Measurements from ENCODE around the gene A2ML1. TPM values are rescaled to one million over a fixed set of nuclear protein-coding genes. Genes with fewer than 3 reads are reported as not detected.

A2ML1 gene
- total RNA-seq, 4 donors from 2014 or later: not detected

DNA sequence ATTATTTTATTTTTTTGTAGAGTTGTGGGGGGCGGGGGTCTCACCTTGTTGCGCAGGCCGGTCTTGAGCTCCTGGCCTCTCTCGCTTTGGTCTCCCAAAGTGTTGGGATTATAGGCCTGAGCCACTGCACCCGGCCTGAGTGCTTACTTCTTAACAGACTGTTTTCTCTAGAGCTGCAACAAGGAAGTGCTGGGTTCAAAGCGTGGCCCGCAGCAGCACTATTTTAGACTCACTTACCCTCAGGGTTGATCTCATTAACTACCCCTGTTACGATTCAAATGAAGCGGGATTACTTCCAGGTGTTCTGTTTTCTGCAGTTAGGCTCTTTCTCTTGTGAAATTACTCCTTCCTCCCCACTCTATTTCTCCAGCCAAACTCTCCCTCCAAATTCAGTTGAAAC, 8.7 kb downstream of the A2ML1 start:
- WGBS, 2 donors (ENCODE audit: low coverage in 1 of 2): 91 to 100% methylated on average over 1 to 9 of the region's 9 CpGs
- no peak overlapping the region for H3K27ac ChIP-seq
- H3K36me3 ChIP-seq: no peaks in the 10 kb centered on the region
- no peak overlapping the region for H3K4me3 ChIP-seq
- H3K4me1 ChIP-seq: no peaks in the 10 kb centered on the region
- TF ChIP-seq, protein P1, sequence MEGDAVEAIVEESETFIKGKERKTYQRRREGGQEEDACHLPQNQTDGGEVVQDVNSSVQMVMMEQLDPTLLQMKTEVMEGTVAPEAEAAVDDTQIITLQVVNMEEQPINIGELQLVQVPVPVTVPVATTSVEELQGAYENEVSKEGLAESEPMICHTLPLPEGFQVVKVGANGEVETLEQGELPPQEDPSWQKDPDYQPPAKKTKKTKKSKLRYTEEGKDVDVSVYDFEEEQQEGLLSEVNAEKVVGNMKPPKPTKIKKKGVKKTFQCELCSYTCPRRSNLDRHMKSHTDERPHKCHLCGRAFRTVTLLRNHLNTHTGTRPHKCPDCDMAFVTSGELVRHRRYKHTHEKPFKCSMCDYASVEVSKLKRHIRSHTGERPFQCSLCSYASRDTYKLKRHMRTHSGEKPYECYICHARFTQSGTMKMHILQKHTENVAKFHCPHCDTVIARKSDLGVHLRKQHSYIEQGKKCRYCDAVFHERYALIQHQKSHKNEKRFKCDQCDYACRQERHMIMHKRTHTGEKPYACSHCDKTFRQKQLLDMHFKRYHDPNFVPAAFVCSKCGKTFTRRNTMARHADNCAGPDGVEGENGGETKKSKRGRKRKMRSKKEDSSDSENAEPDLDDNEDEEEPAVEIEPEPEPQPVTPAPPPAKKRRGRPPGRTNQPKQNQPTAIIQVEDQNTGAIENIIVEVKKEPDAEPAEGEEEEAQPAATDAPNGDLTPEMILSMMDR (IDR thresholded peaks at IDR 0.05): no peak
- no peak for TF ChIP-seq POLR2AphosphoS5 (IDR thresholded peaks at IDR 0.05)
- TF ChIP-seq POLR2A (IDR thresholded peaks at IDR 0.05): no peak
- no peak for TF ChIP-seq EP300 (IDR thresholded peaks at IDR 0.05; ENCODE audit: low read depth)
- in situ Hi-C loops (cut with MboI; ENCODE audit: low pct_ligation_motif_present in 1 of 4, low pct_unique_long_range_greater_than_20kb in 1 of 4, low sequenced_read_pairs in 3 of 4): no loop called here
- intact Hi-C loops (cut with DNase I; ENCODE audit: low total_unique reads): no loop called here
- no peaks in the 10 kb centered on the region for H3K9me3 ChIP-seq
- no peaks in the 10 kb centered on the region for H3K27me3 ChIP-seq
- no peak for DNase-seq

GRCh38 chr12:8832500-8832899, 10.1 kb downstream of the A2ML1 start:
- DNase-seq: no peak
- H3K27ac ChIP-seq: no peak overlapping the region
- in situ Hi-C loops (cut with MboI; ENCODE audit: low pct_ligation_motif_present in 1 of 4, low pct_unique_long_range_greater_than_20kb in 1 of 4, low sequenced_read_pairs in 3 of 4): no loop called here
- intact Hi-C loops (cut with DNase I; ENCODE audit: low total_unique reads): no loop called here
- no peaks in the 10 kb centered on the region for H3K4me1 ChIP-seq
- 77 to 79% methylated on average over 6 of the region's 6 CpGs for WGBS, 2 donors (ENCODE audit: low coverage in 1 of 2)
- H3K4me3 ChIP-seq: no peak overlapping the region
- H3K9me3 ChIP-seq: no peaks in the 10 kb centered on the region
- H3K27me3 ChIP-seq: no peaks in the 10 kb centered on the region
- TF ChIP-seq POLR2AphosphoS5 (IDR thresholded peaks at IDR 0.05) (no peak), EP300 (IDR thresholded peaks at IDR 0.05; ENCODE audit: low read depth) (no peak), POLR2A (IDR thresholded peaks at IDR 0.05) (no peak)
- TF ChIP-seq, protein P1 (IDR thresholded peaks at IDR 0.05): no peak
- H3K36me3 ChIP-seq: no peaks in the 10 kb centered on the region

- Histone ChIP-seq H3K27me3 (no peaks in the 10 kb centered on the region), H3K27ac (no peak overlapping the region), H3K36me3 (no peaks in the 10 kb centered on the region), H3K4me3 (no peak overlapping the region), H3K9me3 (no peaks in the 10 kb centered on the region), H3K4me1 (no peaks in the 10 kb centered on the region)
- 61 to 63% methylated on average over 1 of the region's 1 CpG for WGBS, 2 donors (ENCODE audit: low coverage in 1 of 2)
- in situ Hi-C loops (cut with MboI; ENCODE audit: low pct_ligation_motif_present in 1 of 4, low pct_unique_long_range_greater_than_20kb in 1 of 4, low sequenced_read_pairs in 3 of 4): no loop called here
- no peak for DNase-seq
- TF ChIP-seq, protein P1 (IDR thresholded peaks at IDR 0.05): no peak
- TF ChIP-seq POLR2AphosphoS5 (IDR thresholded peaks at IDR 0.05) (no peak), EP300 (IDR thresholded peaks at IDR 0.05; ENCODE audit: low read depth) (no peak), POLR2A (IDR thresholded peaks at IDR 0.05) (no peak)
- intact Hi-C loops (cut with DNase I; ENCODE audit: low total_unique reads): no loop called here
Measured at GRCh38 chr12:8834230-8834629, 11.8 kb downstream of the A2ML1 start.

DNA sequence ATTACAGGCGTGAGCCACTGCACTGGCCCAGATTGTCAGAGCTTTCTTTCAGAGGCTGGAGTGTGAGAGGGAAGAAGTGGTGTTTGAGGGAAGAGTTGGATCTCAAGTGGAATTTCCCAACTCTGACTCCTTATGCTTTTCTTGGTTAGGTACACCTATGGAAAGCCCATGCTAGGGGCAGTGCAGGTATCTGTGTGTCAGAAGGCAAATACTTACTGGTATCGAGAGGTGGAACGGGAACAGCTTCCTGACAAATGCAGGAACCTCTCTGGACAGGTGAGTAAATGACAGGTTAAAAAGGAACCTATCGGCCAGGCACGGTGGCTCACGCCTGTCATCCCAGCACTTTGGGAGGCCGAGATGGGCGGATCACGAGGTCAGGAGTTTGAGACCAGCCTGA, 14.9 kb downstream of the A2ML1 start:
- H3K4me1 ChIP-seq: no peaks in the 10 kb centered on the region
- no peak overlapping the region for H3K4me3 ChIP-seq
- H3K27ac ChIP-seq: no peak overlapping the region
- 88% methylated on average over 9 of the region's 9 CpGs; no CpG with 5 or more reads in 1 of the 2 donors for WGBS, 2 donors (ENCODE audit: low coverage in 1 of 2)
- no peak for TF ChIP-seq POLR2AphosphoS5 (IDR thresholded peaks at IDR 0.05)
- TF ChIP-seq, protein P1 (IDR thresholded peaks at IDR 0.05): no peak
- no peak for TF ChIP-seq EP300 (IDR thresholded peaks at IDR 0.05; ENCODE audit: low read depth)
- TF ChIP-seq POLR2A (IDR thresholded peaks at IDR 0.05): no peak
- DNase-seq: no peak
- in situ Hi-C loops (cut with MboI; ENCODE audit: low pct_ligation_motif_present in 1 of 4, low pct_unique_long_range_greater_than_20kb in 1 of 4, low sequenced_read_pairs in 3 of 4) (no loop called here), intact Hi-C loops (cut with DNase I; ENCODE audit: low total_unique reads) (no loop called here)
- no peaks in the 10 kb centered on the region for H3K36me3 ChIP-seq
- H3K9me3 ChIP-seq: no peaks in the 10 kb centered on the region
- H3K27me3 ChIP-seq: no peaks in the 10 kb centered on the region
